WTC11 (cell line): ENCODE measurements around the gene USP43. TPM values are rescaled to one million over a fixed set of nuclear protein-coding genes. Genes with fewer than 3 reads are reported as not detected.

Experiments used
- ATAC-seq: fragments of 200-7000 bp; cut with Tn5 transposase; 2 replicates; pipeline ENCODE4 v1.10.0; 2021; ENCODE audit warnings: mild to moderate bottlenecking, moderate library complexity
- CTCF ChIA-PET: fragments of 300-600 bp; sonication (Branson Sonifier 250); formaldehyde crosslinking; loops from one replicate; lab custom pipeline; 2021; ENCODE audit warnings: antibody characterized with exemption; lab: Charles Lee
- POLR2A ChIA-PET: fragments of 350-600 bp; sonication (Branson Sonifier 250); formaldehyde crosslinking; loops from one replicate; lab custom pipeline; 2021; ENCODE audit warnings: antibody characterized with exemption; lab: Charles Lee
- DNase-seq: peaks from one replicate; pipeline ENCODE4 v3.0.0; 2021; ENCODE audit warnings: low spot score
- H3K27ac Mint-ChIP-seq: 2 replicates; pipeline ENCODE4 v1.8.0; 2021; ENCODE audit warnings: mixed read lengths
- H3K27me3 Mint-ChIP-seq: 2 replicates; pipeline ENCODE4 v1.8.0; 2021; ENCODE audit warnings: low read depth, mild to moderate bottlenecking, moderate library complexity, mixed read lengths
- H3K36me3 Mint-ChIP-seq: 2 replicates; pipeline ENCODE4 v1.8.0; 2021; ENCODE audit warnings: mixed read lengths
- H3K4me1 Mint-ChIP-seq: 2 replicates; pipeline ENCODE4 v1.8.0; 2022; ENCODE audit warnings: mixed read lengths
- H3K4me3 Mint-ChIP-seq: 2 replicates; pipeline ENCODE4 v1.8.0; 2021; ENCODE audit warnings: mild to moderate bottlenecking, moderate library complexity, mixed read lengths
- H3K9me3 Mint-ChIP-seq: 2 replicates; pipeline ENCODE4 v1.8.0; 2021; ENCODE audit warnings: mixed read lengths
- ARID4B ChIP-seq: sonication (generic); formaldehyde crosslinking; IDR thresholded peaks from 2 replicates; pipeline ENCODE4 v1.8.0; 2023; ENCODE audit warnings: missing genetic modification reagents, mild to moderate bottlenecking, borderline replicate concordance
- ATF2 ChIP-seq: sonication (generic); formaldehyde crosslinking; IDR thresholded peaks from 2 replicates; pipeline ENCODE4 v1.8.1; 2022; ENCODE audit warnings: low read depth, missing genetic modification reagents, borderline replicate concordance
- ATF3 ChIP-seq: sonication (generic); formaldehyde crosslinking; conservative IDR thresholded peaks from 2 replicates; pipeline ENCODE4 v1.8.1; 2022; ENCODE audit warnings: mild to moderate bottlenecking, missing genetic modification reagents
- CBFB ChIP-seq: sonication (generic); formaldehyde crosslinking; IDR thresholded peaks from 2 replicates; pipeline ENCODE4 v1.8.1; 2022; ENCODE audit warnings: mild to moderate bottlenecking, low read depth, missing genetic modification reagents
- E2F1 ChIP-seq: sonication (generic); formaldehyde crosslinking; IDR thresholded peaks from 2 replicates; pipeline ENCODE4 v1.8.0; 2022; ENCODE audit warnings: mild to moderate bottlenecking, missing genetic modification reagents
- ESRRA ChIP-seq: sonication (generic); formaldehyde crosslinking; IDR thresholded peaks from 2 replicates; pipeline ENCODE4 v1.8.1; 2022; ENCODE audit warnings: mild to moderate bottlenecking, missing genetic modification reagents, borderline replicate concordance
- FOXP1 ChIP-seq: sonication (generic); formaldehyde crosslinking; IDR thresholded peaks from 2 replicates; pipeline ENCODE4 v1.8.0; 2022; ENCODE audit warnings: missing genetic modification reagents, mild to moderate bottlenecking, moderate library complexity, borderline replicate concordance
- FOXP4 ChIP-seq: sonication (generic); formaldehyde crosslinking; IDR thresholded peaks from 2 replicates; pipeline ENCODE4 v1.8.0; 2022; ENCODE audit warnings: mild to moderate bottlenecking, missing genetic modification reagents
- HMGA2 ChIP-seq: fragments of 250-450 bp; sonication (Bioruptor Pico); IDR thresholded peaks from 2 replicates; pipeline ENCODE4 v1.4.0; 2021; ENCODE audit warnings: mild to moderate bottlenecking, moderate library complexity
- KAT7 ChIP-seq: sonication (generic); formaldehyde crosslinking; IDR thresholded peaks from 2 replicates; pipeline ENCODE4 v1.8.1; 2023; ENCODE audit warnings: missing genetic modification reagents, mild to moderate bottlenecking, borderline replicate concordance
- MXD4 ChIP-seq: fragments of 250-450 bp; sonication (Bioruptor Pico); IDR thresholded peaks from 2 replicates; pipeline ENCODE4 v1.8.0; 2021; ENCODE audit warnings: mild to moderate bottlenecking, moderate library complexity, borderline replicate concordance
- MYBL2 ChIP-seq: sonication (generic); formaldehyde crosslinking; IDR thresholded peaks from 2 replicates; pipeline ENCODE4 v1.8.1; 2023; ENCODE audit warnings: mild to moderate bottlenecking, moderate library complexity, missing genetic modification reagents
- NFATC4 ChIP-seq: fragments of 250-450 bp; sonication (Bioruptor Pico); IDR thresholded peaks from 2 replicates; pipeline ENCODE4 v1.9.0; 2021; ENCODE audit warnings: mild to moderate bottlenecking
- NR2C2 ChIP-seq: sonication (generic); formaldehyde crosslinking; IDR thresholded peaks from 2 replicates; pipeline ENCODE4 v1.8.0; 2022; ENCODE audit warnings: mild to moderate bottlenecking, missing genetic modification reagents
- NR3C1 ChIP-seq: sonication (generic); formaldehyde crosslinking; conservative IDR thresholded peaks from 2 replicates; pipeline ENCODE4 v1.8.1; 2023; ENCODE audit warnings: low read depth, mild to moderate bottlenecking, missing genetic modification reagents
- SMAD3 ChIP-seq: sonication (generic); formaldehyde crosslinking; IDR thresholded peaks from 2 replicates; pipeline ENCODE4 v1.8.0; 2022; ENCODE audit warnings: missing genetic modification reagents, mild to moderate bottlenecking, borderline replicate concordance
- USF1 ChIP-seq: sonication (generic); formaldehyde crosslinking; IDR thresholded peaks from 2 replicates; pipeline ENCODE4 v1.8.0; 2022; ENCODE audit warnings: mild to moderate bottlenecking, missing genetic modification reagents
- ZBTB43 ChIP-seq: sonication (generic); formaldehyde crosslinking; IDR thresholded peaks from 2 replicates; pipeline ENCODE4 v1.8.1; 2023; ENCODE audit warnings: mild to moderate bottlenecking, missing genetic modification reagents
- ZNF121 ChIP-seq: sonication (generic); formaldehyde crosslinking; IDR thresholded peaks from 2 replicates; pipeline ENCODE4 v1.8.0; 2023; ENCODE audit warnings: missing genetic modification reagents
- ZNF219 ChIP-seq: sonication (generic); formaldehyde crosslinking; IDR thresholded peaks from 2 replicates; pipeline ENCODE4 v1.8.0; 2023; ENCODE audit warnings: missing genetic modification reagents, mild to moderate bottlenecking, borderline replicate concordance
- ZNF263 ChIP-seq: sonication (generic); formaldehyde crosslinking; IDR thresholded peaks from 2 replicates; pipeline ENCODE4 v1.8.1; 2022; ENCODE audit warnings: low read depth, mild to moderate bottlenecking, moderate library complexity, missing genetic modification reagents
- ZNF512 ChIP-seq: sonication (generic); formaldehyde crosslinking; IDR thresholded peaks from 2 replicates; pipeline ENCODE4 v1.8.1; 2022; ENCODE audit warnings: missing genetic modification reagents, borderline replicate concordance
- total RNA-seq: library from RNA; stranded (reverse); gene quantifications from 3 replicates; pipeline ENCODE4 v1.2.3, GENCODE V29; 2021

USP43 gene
- total RNA-seq, 1 experiment from 2014 or later, result 8.6 TPM

- ChIA-PET POLR2A (no interaction called here), CTCF (interaction anchor here (1.0 to 5.1 kb wide), 3 partner anchors 31 to 100 kb away, joined by 3 to 40 read pairs (median 7); partner anchors contain the start of genes CFAP52, STX8 and USP43)
- Mint-ChIP-seq H3K27me3 (no peaks in the 10 kb centered on the region), H3K9me3 (peaks cover 13% of the 10 kb centered on the region), H3K4me3 (no peak overlapping the region), H3K4me1 (no peaks in the 10 kb centered on the region), H3K27ac (no peak overlapping the region)
- no peak for ATAC-seq
- no peak for DNase-seq
- TF ChIP-seq MXD4 (CRISPR knock-in tag), result no peak
- TF ChIP-seq FOXP4, result no peak
- no peak for TF ChIP-seq ZNF263
- no peak for TF ChIP-seq NFATC4 (CRISPR knock-in tag)
- no peak for TF ChIP-seq ZNF219 (CRISPR knock-in tag)
- TF ChIP-seq ZBTB43, result no peak
- TF ChIP-seq CBFB, result no peak
- TF ChIP-seq SMAD3, result no peak
- no peak for TF ChIP-seq ARID4B (CRISPR knock-in tag)
- no peak for TF ChIP-seq ZNF121 (CRISPR knock-in tag)
- TF ChIP-seq NR3C1, result no peak
- no peak for TF ChIP-seq ESRRA (CRISPR knock-in tag)
- no peak for TF ChIP-seq ZNF512 (CRISPR knock-in tag)
- TF ChIP-seq MYBL2 (CRISPR knock-in tag), result no peak
- TF ChIP-seq FOXP1 (CRISPR knock-in tag), result no peak
- no peak for TF ChIP-seq NR2C2 (CRISPR knock-in tag)
- TF ChIP-seq, all 79 proteins: peak for 0
- peaks cover 18% of the 10 kb centered on the region for H3K36me3 Mint-ChIP-seq
Observed at GRCh38 chr17:9676820-9677310, 31.5 kb downstream of the USP43 start.

- H3K27ac Mint-ChIP-seq, result no peak overlapping the region
- peaks cover 22% of the 10 kb centered on the region for H3K36me3 Mint-ChIP-seq
- CTCF ChIA-PET, result interaction anchor here (1.0 to 5.1 kb wide), 2 partner anchors 91 to 101 kb away, joined by 3 to 40 read pairs; partner anchors contain the start of genes CFAP52 and STX8
- no peaks in the 10 kb centered on the region for H3K27me3 Mint-ChIP-seq
- peaks cover 13% of the 10 kb centered on the region for H3K9me3 Mint-ChIP-seq
- H3K4me3 Mint-ChIP-seq, result no peak overlapping the region
- ATAC-seq, result no peak
- no peaks in the 10 kb centered on the region for H3K4me1 Mint-ChIP-seq
- POLR2A ChIA-PET, result no interaction called here
- DNase-seq, result no peak
- TF ChIP-seq ATF2 (CRISPR knock-in tag) (no peak), E2F1 (CRISPR knock-in tag) (no peak), ZNF121 (CRISPR knock-in tag) (no peak), ATF3 (CRISPR knock-in tag) (no peak), HMGA2 (CRISPR knock-in tag) (no peak), FOXP1 (CRISPR knock-in tag) (no peak), KAT7 (CRISPR knock-in tag) (no peak), USF1 (CRISPR knock-in tag) (no peak)
Observed at GRCh38 chr17:9677411-9677810, 32.1 kb downstream of the USP43 start.
